NT2/D1 (cell line): ENCODE measurements around the gene ERMP1.
A peak's percentile ranks its signal among the peaks of the same experiment; 100 is the strongest.
"Not testable (repeated sequence)": the region's sequence is repeated elsewhere in the genome, so short reads cannot be mapped to it uniquely, and the experiment has no call there.

Experiments used
- DNase-seq: peaks from one replicate; pipeline ENCODE4 v3.0.0-alpha.2; 2011; ENCODE audit warnings: low read depth, low spot score
- H3K27me3 ChIP-seq: 2 replicates; pipeline ENCODE4 v1.6.0; 2011; ENCODE audit warnings: mild to moderate bottlenecking; ENCODE audit not compliant: insufficient read length, insufficient read depth
- H3K36me3 ChIP-seq: 2 replicates; pipeline ENCODE4 v1.6.1; 2011; ENCODE audit warnings: mild to moderate bottlenecking, low read length, mixed read lengths; ENCODE audit not compliant: insufficient read depth, insufficient read length
- H3K4me1 ChIP-seq: 2 replicates; pipeline ENCODE4 v1.5.1; 2011; ENCODE audit not compliant: insufficient read depth, insufficient read length
- H3K4me3 ChIP-seq: 2 replicates; pipeline ENCODE4 v1.5.1; 2011; ENCODE audit warnings: low read depth; ENCODE audit not compliant: insufficient read length
- H3K9ac ChIP-seq: 2 replicates; pipeline ENCODE4 v1.6.0; 2011; ENCODE audit warnings: low read depth; ENCODE audit not compliant: insufficient read length
- H3K9me3 ChIP-seq: 2 replicates; pipeline ENCODE4 v1.5.1; 2011; ENCODE audit warnings: mild to moderate bottlenecking, low read length; ENCODE audit not compliant: insufficient read depth
- SUZ12 ChIP-seq: IDR thresholded peaks from 2 replicates; pipeline ENCODE4 v1.6.1; 2011; ENCODE audit not compliant: insufficient read length, insufficient read depth; ENCODE audit errors: extremely low read depth
- YY1 ChIP-seq: IDR thresholded peaks from 2 replicates; pipeline ENCODE4 v1.6.1; 2011; ENCODE audit not compliant: insufficient read length, insufficient read depth
- ZNF274 ChIP-seq: IDR thresholded peaks from 2 replicates; pipeline ENCODE4 v1.6.1; 2011; ENCODE audit warnings: mild to moderate bottlenecking, low read depth, low read length

The ERMP1 gene, protein sequence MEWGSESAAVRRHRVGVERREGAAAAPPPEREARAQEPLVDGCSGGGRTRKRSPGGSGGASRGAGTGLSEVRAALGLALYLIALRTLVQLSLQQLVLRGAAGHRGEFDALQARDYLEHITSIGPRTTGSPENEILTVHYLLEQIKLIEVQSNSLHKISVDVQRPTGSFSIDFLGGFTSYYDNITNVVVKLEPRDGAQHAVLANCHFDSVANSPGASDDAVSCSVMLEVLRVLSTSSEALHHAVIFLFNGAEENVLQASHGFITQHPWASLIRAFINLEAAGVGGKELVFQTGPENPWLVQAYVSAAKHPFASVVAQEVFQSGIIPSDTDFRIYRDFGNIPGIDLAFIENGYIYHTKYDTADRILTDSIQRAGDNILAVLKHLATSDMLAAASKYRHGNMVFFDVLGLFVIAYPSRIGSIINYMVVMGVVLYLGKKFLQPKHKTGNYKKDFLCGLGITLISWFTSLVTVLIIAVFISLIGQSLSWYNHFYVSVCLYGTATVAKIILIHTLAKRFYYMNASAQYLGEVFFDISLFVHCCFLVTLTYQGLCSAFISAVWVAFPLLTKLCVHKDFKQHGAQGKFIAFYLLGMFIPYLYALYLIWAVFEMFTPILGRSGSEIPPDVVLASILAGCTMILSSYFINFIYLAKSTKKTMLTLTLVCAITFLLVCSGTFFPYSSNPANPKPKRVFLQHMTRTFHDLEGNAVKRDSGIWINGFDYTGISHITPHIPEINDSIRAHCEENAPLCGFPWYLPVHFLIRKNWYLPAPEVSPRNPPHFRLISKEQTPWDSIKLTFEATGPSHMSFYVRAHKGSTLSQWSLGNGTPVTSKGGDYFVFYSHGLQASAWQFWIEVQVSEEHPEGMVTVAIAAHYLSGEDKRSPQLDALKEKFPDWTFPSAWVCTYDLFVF

DNA sequence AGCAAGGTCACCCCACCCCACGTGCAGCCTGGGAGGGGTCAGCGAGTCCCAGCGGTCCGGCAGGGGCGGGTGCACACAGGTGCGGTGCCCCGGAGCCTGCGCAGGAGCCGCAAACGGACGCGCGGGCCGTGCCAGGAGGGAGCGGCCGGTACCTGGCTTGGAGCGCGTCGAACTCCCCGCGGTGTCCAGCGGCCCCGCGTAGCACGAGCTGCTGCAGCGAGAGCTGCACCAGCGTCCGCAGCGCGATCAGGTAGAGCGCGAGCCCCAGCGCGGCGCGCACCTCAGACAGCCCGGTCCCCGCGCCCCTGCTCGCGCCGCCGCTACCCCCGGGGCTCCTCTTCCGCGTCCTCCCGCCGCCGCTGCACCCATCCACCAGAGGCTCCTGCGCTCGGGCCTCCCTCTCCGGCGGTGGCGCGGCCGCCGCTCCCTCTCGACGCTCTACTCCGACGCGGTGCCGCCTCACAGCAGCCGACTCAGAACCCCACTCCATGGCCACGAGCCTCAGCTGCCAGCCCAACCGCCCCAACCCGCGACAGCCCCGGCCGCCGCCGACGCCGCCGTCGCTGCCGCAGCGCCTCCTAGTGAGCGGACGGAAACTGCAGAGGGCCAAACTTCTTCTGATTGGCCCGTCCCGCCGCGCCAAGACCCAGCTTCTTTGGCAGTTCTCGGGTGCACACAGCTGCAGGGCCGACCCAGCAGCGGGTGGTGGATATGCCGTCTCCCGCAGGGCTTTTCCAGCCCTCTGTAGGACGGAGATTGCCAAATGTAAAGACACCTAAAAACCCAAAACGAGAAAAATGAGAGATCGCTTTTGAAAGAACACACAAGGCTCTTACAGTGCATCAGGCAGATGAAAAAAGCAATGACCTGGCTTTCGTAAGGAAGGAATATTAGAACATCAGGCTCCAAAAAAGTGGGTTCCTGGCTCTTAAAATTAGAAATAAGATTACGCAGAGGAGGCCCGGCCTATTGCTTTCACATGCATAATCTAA is at the start of gene ERMP1:
Gene ERMP1, minus strand, starts transcription at position 580 of the 992 bp plus-strand sequence. Its CDS starts 90 bp downstream, at position 490.
- H3K4me3 ChIP-seq, result peak within 1 kb of the TSS; percentile 83
- DNase-seq, result peak; percentile 71
- H3K36me3 ChIP-seq, result peaks cover 18% of the 10 kb centered on the region
- TF ChIP-seq YY1 (no peak), ZNF274 (no peak), SUZ12 (no peak)
- peaks cover 2% of the 10 kb centered on the region for H3K4me1 ChIP-seq
- no peaks in the 10 kb centered on the region for H3K9me3 ChIP-seq
- H3K27me3 ChIP-seq, result peaks cover 8% of the 10 kb centered on the region
- peak within 1 kb of the TSS; percentile 84 for H3K9ac ChIP-seq

DNA sequence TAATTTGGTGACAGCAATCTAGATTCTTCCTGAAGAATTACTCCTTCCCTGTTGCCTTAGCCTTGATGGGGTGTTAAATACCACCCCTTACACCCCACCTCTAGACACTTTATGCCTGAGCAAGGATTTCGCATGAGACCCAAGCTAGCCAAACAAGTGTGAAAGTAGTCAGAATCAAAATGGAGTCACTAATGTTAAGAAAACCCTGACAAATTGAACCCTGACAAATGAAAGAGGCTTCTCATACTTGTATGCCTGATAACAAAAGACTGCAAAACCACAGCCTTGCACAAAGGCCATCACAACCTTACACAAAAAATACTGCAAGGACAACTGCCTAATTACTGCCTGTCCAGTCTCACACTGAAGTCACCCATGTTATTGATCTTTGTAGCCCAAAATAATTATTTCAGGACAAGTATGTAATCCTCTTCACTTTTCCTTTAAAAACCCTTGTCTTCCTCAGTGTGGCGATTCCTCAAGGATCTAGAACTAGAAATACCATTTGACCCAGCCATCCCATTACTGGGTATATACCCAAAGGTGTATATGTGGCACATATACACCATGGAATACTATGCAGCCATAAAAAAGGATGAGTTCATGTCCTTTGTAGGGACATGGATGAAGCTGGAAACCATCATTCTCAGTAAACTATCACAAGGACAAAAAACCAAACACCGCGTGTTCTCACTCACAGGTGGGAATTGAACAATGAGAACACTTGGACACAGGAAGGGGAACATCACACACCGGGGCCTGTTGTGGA is 49.5 kb upstream of the ERMP1 start:
- H3K27me3 ChIP-seq, H3K9me3 ChIP-seq, H3K9ac ChIP-seq, H3K36me3 ChIP-seq, H3K4me3 ChIP-seq, H3K4me1 ChIP-seq, DNase-seq: not testable (repeated sequence)

DNA sequence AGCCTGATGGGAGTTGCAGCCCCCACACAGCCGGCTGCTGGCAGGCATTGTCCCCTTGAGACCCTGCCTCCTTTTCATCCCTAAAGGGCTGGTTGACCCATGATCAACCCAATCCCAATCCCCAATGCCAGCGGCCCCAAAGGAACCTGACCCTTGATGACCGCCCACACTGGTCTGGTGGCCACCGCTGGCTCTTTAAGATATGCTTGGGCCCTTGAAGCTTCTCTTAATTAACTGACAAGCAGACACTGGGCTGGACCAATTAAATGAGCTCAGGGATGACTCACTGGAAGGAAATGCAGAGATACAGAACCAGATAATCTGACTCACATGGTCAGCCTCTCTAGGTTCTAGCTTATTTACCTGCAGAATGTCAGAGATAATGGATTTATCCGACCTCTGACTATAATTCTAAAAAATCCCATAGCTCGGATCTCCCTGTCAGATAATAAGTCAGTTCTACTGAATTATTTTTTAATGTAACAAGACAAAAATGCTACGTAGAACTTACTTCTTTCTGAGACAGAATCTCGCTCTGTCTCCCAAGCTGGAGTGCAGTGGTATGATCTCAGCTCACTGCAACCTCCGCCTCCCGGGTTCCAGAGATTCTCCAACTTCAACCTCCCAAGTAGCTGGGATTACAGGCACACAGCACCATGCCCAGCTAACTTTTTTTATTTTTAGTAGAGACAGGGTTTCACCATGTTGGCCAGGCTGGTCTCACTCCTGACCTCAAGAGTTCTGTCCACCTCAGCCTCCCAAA is 46.7 kb upstream of the ERMP1 start:
- Histone ChIP-seq H3K9ac (no peak overlapping the region), H3K36me3 (no peaks in the 10 kb centered on the region)
- peak; percentile 42 for DNase-seq

DNA sequence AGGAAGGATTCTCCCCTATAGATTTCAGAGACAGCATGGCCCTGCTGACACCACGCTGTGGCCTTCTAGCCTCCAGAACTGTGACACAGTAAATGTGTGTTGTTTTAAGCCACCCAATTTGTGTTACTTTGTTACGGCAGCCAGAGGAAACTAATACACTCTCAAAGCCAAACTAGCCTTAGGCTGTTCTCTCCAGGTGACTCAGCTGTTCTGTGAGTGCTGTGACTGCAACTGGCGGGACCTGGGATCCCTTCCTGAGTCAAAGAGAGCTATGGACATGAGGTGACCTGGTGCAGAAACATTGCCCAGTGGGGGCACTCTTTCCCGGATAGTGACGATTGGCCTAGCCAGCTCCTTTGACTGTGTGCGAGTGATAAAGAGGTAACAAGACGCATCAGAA is 43.8 kb upstream of the ERMP1 start:
- Histone ChIP-seq H3K9me3 (peaks cover 11% of the 10 kb centered on the region; the same call in 1 of the 2 replicates), H3K4me3 (no peak overlapping the region), H3K9ac (no peak overlapping the region), H3K27me3 (no peaks in the 10 kb centered on the region), H3K4me1 (no peaks in the 10 kb centered on the region), H3K36me3 (no peaks in the 10 kb centered on the region)
- TF ChIP-seq SUZ12 (no peak), YY1 (no peak), ZNF274 (no peak)
- no peak for DNase-seq

More for the DNA sequence above, 46.7 kb upstream of the ERMP1 start:
- TF ChIP-seq YY1 (no peak), ZNF274 (no peak), SUZ12 (no peak)
- H3K27me3 ChIP-seq, result no peaks in the 10 kb centered on the region
- peaks cover 11% of the 10 kb centered on the region; the same call in 1 of the 2 replicates for H3K9me3 ChIP-seq
- H3K4me3 ChIP-seq, result no peak overlapping the region
- H3K4me1 ChIP-seq, result no peaks in the 10 kb centered on the region

DNA sequence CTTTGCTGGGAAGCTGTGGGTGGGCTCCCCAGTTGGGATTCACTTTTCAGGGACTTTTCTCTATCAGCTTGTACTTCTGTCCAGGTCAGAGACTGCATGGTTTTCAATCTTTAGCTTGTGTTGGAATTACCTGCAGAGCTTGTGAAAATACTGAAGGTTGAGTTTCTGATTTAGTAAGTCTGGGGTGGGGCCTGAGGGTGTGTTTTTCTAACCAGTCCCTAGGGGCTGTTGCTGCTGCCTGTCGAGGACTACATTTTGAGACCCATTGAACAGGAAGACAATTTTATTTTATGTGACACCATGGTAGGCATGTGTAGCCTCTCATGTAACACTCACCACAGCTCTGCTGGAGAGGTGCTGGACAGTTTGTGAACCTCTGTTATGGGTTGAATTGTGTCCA is 43.1 kb upstream of the ERMP1 start:
- Histone ChIP-seq H3K4me3 (no peak overlapping the region), H3K36me3 (no peaks in the 10 kb centered on the region), H3K9me3 (peaks cover 11% of the 10 kb centered on the region; the same call in 1 of the 2 replicates), H3K27me3 (no peaks in the 10 kb centered on the region), H3K9ac (no peak overlapping the region), H3K4me1 (no peaks in the 10 kb centered on the region)
- no peak for DNase-seq
- TF ChIP-seq SUZ12, result no peak
- no peak for TF ChIP-seq YY1
- no peak for TF ChIP-seq ZNF274
